GM18870 (cell line): ENCODE results near the gene GALNT7.
"Not testable (repeated sequence)": the region's sequence is repeated elsewhere in the genome, so short reads cannot be mapped to it uniquely, and the experiment has no call there.

Experiments
- ATAC-seq: cut with Tn5 transposase; IDR thresholded peaks from one replicate; pipeline ENCODE4 v1.9.1; 2021; ENCODE audit warnings: moderate library complexity; ENCODE audit not compliant: unreplicated experiment

The GALNT7 gene

GRCh38 chr4:173165706-173166105, 2.9 kb upstream of the GALNT7 start:
- ATAC-seq: no peak

- ATAC-seq: no peak
Measured at GRCh38 chr4:173166491-173166890, 2.1 kb upstream of the GALNT7 start.

GRCh38 chr4:173167758-173168395, 734 bp upstream of the GALNT7 start:
- peak; percentile 18 for ATAC-seq

- ATAC-seq: no peak
Measured at GRCh38 chr4:173169178-173169427, 492 bp downstream of the GALNT7 start.

- ATAC-seq: peak; percentile 57
Measured at GRCh38 chr4:173169428-173170181, 994 bp downstream of the GALNT7 start.

- ATAC-seq: no peak
Measured at GRCh38 chr4:173170182-173170778, 1.7 kb downstream of the GALNT7 start.

- no peak for ATAC-seq
Measured at GRCh38 chr4:173171098-173171497, 2.5 kb downstream of the GALNT7 start.

- no peak for ATAC-seq
Measured at GRCh38 chr4:173171987-173172386, 3.4 kb downstream of the GALNT7 start.

- no peak for ATAC-seq
Measured at GRCh38 chr4:173174184-173174583, 5.6 kb downstream of the GALNT7 start.

- ATAC-seq: no peak
Measured at GRCh38 chr4:173174594-173175012, 6.0 kb downstream of the GALNT7 start.

GRCh38 chr4:173176010-173176409, 7.4 kb downstream of the GALNT7 start:
- no peak for ATAC-seq

- ATAC-seq: no peak
Measured at GRCh38 chr4:173177232-173177631, 8.6 kb downstream of the GALNT7 start.

GRCh38 chr4:173178144-173178543, 9.5 kb downstream of the GALNT7 start:
- ATAC-seq: no peak

GRCh38 chr4:173181848-173182247, 13.2 kb downstream of the GALNT7 start:
- ATAC-seq: peak; percentile 47

- no peak for ATAC-seq
Measured at GRCh38 chr4:173182403-173182802, 13.8 kb downstream of the GALNT7 start.

- ATAC-seq: not testable (repeated sequence)
Measured at GRCh38 chr4:173183659-173184247, 15.1 kb downstream of the GALNT7 start.

GRCh38 chr4:173185847-173186510, 17.4 kb downstream of the GALNT7 start:
- ATAC-seq: peak; percentile 57

GRCh38 chr4:173187732-173188131, 19.1 kb downstream of the GALNT7 start:
- no peak for ATAC-seq

GRCh38 chr4:173188648-173189047, 20.0 kb downstream of the GALNT7 start:
- ATAC-seq: no peak

GRCh38 chr4:173189117-173189693, 20.6 kb downstream of the GALNT7 start:
- ATAC-seq: no peak

GRCh38 chr4:173191623-173192041, 23.0 kb downstream of the GALNT7 start:
- no peak for ATAC-seq
